ENCODE data around the gene SPECC1L. TPM values are rescaled to one million over a fixed set of nuclear protein-coding genes. Genes with fewer than 3 reads are reported as not detected.
"Not testable (repeated sequence)": the region's sequence is repeated elsewhere in the genome, so short reads cannot be mapped to it uniquely, and the experiment has no call there.

SPECC1L gene
- total and polyA plus RNA-seq, 7 donors, result 17.4 to 52.6 (median 28.8) TPM

- Histone ChIP-seq H3K4me1 (no peaks in the 10 kb centered on the region), H3K4me3 (no peak overlapping the region), H3K27me3 (no peaks in the 10 kb centered on the region), H3K9me3 (no peaks in the 10 kb centered on the region), H3K27ac (no peak overlapping the region), H3K36me3 (no peaks in the 10 kb centered on the region)
- WGBS, 2 donors, result 92 to 93% methylated on average over 4 of the region's 4 CpGs
- intact Hi-C loops (cut with DNase I), result no loop called here
- DNase-seq, result no peak
- no peak for TF ChIP-seq POLR2AphosphoS5 (IDR thresholded peaks at IDR 0.05)
- no peak for TF ChIP-seq EP300 (IDR thresholded peaks at IDR 0.05)
- no peak for TF ChIP-seq POLR2A (IDR thresholded peaks at IDR 0.05)
- TF ChIP-seq, protein P1, sequence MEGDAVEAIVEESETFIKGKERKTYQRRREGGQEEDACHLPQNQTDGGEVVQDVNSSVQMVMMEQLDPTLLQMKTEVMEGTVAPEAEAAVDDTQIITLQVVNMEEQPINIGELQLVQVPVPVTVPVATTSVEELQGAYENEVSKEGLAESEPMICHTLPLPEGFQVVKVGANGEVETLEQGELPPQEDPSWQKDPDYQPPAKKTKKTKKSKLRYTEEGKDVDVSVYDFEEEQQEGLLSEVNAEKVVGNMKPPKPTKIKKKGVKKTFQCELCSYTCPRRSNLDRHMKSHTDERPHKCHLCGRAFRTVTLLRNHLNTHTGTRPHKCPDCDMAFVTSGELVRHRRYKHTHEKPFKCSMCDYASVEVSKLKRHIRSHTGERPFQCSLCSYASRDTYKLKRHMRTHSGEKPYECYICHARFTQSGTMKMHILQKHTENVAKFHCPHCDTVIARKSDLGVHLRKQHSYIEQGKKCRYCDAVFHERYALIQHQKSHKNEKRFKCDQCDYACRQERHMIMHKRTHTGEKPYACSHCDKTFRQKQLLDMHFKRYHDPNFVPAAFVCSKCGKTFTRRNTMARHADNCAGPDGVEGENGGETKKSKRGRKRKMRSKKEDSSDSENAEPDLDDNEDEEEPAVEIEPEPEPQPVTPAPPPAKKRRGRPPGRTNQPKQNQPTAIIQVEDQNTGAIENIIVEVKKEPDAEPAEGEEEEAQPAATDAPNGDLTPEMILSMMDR (IDR thresholded peaks at IDR 0.05), result no peak
These were observed 35.3 kb upstream of the SPECC1L start for GRCh38 chr22:24235315-24235714.

DNA sequence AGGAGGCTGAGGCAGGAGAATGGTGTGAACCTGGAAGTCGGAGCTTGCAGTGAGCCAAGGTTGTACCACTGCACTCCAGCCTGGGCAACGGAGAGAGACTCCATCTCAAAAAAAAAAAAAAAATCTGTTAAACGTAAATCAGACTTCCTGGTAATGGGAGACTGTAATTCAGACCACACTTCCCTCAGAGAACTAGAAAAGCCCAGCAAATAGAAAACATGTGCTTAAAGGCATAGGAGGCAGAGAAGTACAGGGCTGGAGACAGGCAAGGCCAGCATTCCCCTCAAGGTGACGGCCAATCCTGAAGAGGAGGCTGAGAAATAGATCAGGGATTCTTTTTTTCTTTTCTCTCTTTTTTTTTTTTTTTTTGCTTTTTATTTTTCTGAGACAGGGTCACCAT, 34.0 kb upstream of the SPECC1L start:
- DNase-seq, result no peak
- no peak overlapping the region for H3K4me3 ChIP-seq
- TF ChIP-seq POLR2AphosphoS5 (IDR thresholded peaks at IDR 0.05) (no peak), POLR2A (IDR thresholded peaks at IDR 0.05) (no peak), EP300 (IDR thresholded peaks at IDR 0.05) (no peak)
- TF ChIP-seq, protein P1 (IDR thresholded peaks at IDR 0.05), result no peak
- no peaks in the 10 kb centered on the region for H3K4me1 ChIP-seq
- 65 to 81% methylated on average over 4 of the region's 4 CpGs for WGBS, 2 donors
- H3K36me3 ChIP-seq, result no peaks in the 10 kb centered on the region
- intact Hi-C loops (cut with DNase I), result no loop called here
- no peaks in the 10 kb centered on the region for H3K9me3 ChIP-seq
- no peaks in the 10 kb centered on the region for H3K27me3 ChIP-seq
- no peak overlapping the region for H3K27ac ChIP-seq

DNA sequence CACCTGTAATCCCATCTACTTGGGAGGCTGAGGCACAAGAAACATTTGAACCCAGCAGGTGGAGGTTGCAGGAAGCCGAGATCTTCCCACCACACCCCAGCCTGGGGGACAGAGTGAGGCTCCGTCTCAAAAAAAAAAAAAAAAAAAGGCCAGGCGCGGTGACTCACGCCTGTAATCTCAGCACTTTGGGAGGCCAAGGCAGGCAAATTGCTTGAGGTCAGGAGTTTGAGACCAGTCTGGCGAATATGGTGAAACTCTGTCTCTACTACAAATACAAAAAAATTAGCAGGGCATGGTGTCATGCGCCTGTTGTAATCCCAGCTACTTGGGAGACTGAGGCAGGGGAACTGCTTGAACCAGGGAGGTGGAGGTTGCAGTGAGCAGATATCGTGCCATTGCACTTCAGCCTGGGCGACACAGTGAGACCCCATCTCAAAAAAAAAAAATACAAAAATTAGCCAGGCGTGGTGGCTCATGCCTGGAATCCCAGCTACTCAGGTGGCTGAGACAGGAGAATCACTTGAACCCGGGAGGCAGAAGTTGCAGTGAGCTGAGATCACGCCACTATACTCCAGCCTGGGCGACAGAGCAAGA, 32.4 kb upstream of the SPECC1L start:
- H3K4me1 ChIP-seq; H3K36me3 ChIP-seq; H3K9me3 ChIP-seq; H3K4me3 ChIP-seq; intact Hi-C loops (cut with DNase I); DNase-seq; H3K27ac ChIP-seq; H3K27me3 ChIP-seq: not testable (repeated sequence)
- WGBS, 2 donors, result 93 to 97% methylated on average over 13 of the region's 13 CpGs

DNA sequence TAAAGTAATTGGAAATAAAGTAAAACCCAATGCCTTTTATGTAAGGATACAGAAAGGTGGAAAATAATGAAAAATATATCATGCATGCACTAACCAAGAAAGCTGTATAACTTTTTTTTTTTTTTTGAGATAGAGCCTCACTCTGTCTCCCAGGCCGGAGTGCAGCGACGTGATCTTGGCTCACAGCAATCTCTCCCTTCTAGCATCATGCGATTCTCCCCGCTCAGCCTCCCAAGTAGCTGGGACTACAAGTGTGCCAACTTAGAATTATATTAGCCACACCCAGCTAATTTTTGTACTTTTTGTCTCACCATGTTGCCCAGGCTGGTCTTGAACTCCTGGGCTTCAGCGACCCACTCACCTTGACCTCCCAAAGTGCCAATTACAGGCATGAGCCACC, 30.2 kb upstream of the SPECC1L start:
- Histone ChIP-seq H3K4me1 (peaks cover 0 to 12% (median 8%) of the 10 kb centered on the region in 4 donors), H3K36me3 (no peaks in the 10 kb centered on the region), H3K9me3 (no peaks in the 10 kb centered on the region), H3K4me3 (no peak overlapping the region), H3K27ac (no peak overlapping the region), H3K27me3 (no peaks in the 10 kb centered on the region)
- WGBS, 2 donors, result 85 to 93% methylated on average over 6 of the region's 6 CpGs
- DNase-seq, result no peak
- intact Hi-C loops (cut with DNase I), result no loop called here
- TF ChIP-seq POLR2AphosphoS5 (IDR thresholded peaks at IDR 0.05) (no peak), POLR2A (IDR thresholded peaks at IDR 0.05) (no peak), EP300 (IDR thresholded peaks at IDR 0.05) (no peak)
- TF ChIP-seq, protein P1 (IDR thresholded peaks at IDR 0.05), result no peak

GRCh38 chr22:24240985-24241692, 29.5 kb upstream of the SPECC1L start:
- H3K4me3 ChIP-seq; intact Hi-C loops (cut with DNase I); H3K27me3 ChIP-seq; H3K9me3 ChIP-seq; H3K27ac ChIP-seq; DNase-seq; H3K36me3 ChIP-seq: not testable (repeated sequence)
- WGBS, 2 donors, result 76 to 81% methylated on average over 9 of the region's 9 CpGs
- peaks cover 0 to 18% (median 15%) of the 10 kb centered on the region in 4 donors for H3K4me1 ChIP-seq
